SK-N-MC (cell line): ENCODE data around the gene ADGRF5.

Source experiments
- EZH2 ChIP-seq: fragments of 200-600 bp; sonication (generic); IDR thresholded peaks from one replicate; pipeline ENCODE4 v1.6.1; 2017; ENCODE audit warnings: antibody characterized with exemption
- FOXP2 ChIP-seq: optimal IDR thresholded peaks from 2 replicates; pipeline ENCODE3; 2011; ENCODE audit warnings: mild to moderate bottlenecking, moderate library complexity; ENCODE audit not compliant: insufficient read depth; ENCODE audit errors: extremely low read length, control extremely low read depth
- POLR2AphosphoS5 ChIP-seq: IDR thresholded peaks from 2 replicates; pipeline ENCODE4 v1.6.1; 2012; ENCODE audit warnings: mild to moderate bottlenecking, low read depth, low read length, borderline replicate concordance

DNA sequence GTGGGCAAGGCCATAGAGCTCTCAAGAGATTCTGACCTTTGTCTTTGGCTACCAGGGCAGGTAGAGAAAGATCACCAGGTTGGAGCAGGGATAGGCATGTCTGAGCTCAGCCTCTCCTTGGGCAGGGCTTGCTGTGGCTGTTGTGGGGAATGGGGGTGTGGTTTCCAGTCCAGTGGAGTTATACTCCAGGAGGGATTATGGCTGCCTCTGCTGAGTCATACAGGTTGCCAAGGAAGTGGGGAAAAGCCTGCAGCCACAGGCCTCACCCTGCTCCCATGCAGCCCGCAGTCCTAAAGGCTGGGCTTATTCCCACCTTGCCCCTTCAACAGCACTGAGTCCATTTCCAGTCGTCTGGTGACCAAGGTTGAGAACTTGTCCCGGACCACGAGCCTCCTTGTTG, 106.6 kb downstream of the ADGRF5 start:
- TF ChIP-seq EZH2 (no peak), POLR2AphosphoS5 (no peak), FOXP2 (no peak)
